ENCODE measurements around the gene PTPN12.
"Not testable (repeated sequence)": the region's sequence is repeated elsewhere in the genome, so short reads cannot be mapped to it uniquely, and the experiment has no call there.

PTPN12 gene

DNA sequence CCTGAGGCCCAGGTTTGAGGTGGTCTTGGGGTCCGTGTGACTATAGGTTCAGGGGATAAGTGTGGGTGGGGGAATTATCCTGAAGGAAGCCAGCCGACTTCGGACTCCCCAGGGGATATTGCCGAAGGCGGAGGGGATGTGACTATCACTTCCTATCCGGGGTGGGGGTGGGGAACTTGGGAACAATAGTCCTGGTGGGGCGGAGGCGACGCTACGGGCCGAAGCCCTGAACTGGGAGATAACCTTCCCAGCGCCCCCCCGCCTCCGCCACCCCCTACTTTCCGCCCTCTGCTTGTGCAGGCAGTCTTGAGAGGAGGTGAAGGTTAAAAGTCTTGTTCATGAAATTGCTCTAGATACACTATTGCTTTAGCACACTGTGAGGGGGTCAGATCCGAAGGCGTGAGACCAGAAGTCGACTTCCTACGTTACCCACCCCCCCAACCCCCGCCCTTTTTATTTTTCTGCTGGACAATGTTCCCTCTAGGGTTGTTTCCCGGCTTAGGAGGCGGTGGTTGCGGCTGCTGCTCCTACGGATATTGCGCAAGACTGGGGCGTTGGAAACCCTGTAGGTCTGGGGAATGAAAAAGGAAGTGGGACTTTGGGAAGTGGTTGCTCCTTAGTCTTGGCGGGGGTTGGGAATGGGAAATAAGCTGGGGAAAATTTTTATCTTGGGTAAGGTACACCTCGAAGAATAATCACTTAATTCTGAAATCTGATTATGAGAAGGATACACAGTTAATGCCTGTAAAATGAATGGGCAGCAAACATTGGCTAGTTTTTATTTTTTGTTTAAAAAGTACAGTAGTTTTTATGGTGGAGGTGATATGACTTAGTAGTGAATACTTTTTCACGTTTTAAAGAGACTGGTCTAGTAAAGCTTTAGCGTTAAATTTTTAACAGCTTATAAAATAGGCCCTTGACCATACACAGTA, 1.5 kb downstream of the PTPN12 start:
- DNase-seq (ENCODE audit: low read depth), result no peak

DNA sequence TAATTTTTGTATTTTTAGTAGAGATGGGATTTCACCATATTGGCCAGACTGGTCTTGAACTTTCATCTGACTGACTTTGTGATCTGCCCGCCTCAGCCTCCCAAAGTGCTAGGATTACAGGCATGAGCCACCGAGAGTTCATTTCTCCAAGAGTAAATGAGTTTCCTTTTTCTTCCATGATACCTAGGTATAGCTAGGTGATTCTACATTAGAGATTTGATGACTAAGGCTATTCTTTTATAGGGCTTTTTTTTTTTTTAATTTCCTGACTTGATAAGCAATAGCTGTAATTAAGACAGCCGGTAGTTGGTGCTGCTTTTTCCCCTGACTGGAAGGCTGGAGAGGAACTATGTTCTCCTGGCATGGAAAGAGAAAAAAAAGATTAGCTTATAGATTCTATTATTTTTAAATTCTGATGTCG, 3.3 kb downstream of the PTPN12 start:
- no peak for DNase-seq (ENCODE audit: low read depth)

DNA sequence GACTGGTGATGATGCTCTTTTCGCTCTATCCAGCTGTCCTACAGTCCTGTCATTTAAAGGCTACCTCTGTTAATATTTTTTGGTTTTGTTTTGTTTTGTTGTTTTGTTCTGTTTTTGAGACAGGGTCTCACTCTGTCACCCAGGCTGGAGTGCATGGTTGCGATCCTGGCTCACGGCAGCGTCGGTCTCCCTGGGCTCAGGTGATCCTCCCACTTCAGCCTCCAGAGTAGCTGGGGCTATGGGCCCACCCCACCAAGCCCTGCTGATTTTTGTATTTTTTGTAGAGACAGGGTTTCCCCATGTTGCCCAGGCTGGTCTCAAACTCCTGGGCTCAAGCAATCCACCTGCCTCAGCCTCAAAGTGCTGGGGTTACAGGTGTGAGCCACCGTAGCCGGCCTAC, 3.9 kb downstream of the PTPN12 start:
- not testable (repeated sequence) for DNase-seq (ENCODE audit: low read depth)

DNA sequence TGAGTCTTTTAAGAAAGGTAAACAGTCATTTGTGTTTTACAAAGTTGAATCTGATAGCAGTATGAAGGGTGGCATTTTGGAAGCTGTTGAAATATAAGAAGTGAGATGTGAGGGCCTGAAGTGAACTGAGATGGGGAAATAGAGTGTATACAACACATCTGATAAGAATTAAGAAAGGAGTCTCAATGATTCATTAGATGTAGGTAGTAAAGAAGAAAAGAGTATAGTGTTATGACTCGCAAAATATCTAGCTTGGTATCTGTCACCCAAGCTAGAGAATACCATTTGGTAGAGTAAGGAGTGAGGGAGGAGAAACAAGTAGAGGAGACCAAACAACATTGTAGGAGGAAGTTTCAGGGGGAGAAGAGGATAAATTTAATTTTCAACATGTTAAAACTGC, 5.3 kb downstream of the PTPN12 start:
- DNase-seq (ENCODE audit: low read depth), result no peak

DNA sequence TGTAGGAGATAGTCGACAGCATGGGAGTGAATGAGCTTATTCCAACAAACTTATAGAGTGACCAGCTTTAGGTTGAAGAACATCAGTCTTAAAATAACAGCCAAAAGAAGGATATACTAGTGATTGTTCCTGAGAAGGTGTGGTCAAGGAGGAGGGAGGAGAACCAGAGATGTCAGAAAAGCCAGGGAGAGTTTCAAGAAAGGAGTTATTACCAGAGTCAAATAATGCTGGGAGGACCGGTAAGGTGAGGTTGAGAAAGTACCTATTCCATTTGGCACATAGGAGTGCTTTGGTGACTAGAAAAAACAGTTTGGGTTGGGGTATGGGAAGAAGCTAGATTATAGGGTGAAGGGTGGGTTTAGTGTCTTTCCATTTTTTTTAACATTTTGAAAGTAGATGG, 5.8 kb downstream of the PTPN12 start:
- DNase-seq (ENCODE audit: low read depth), result no peak

DNA sequence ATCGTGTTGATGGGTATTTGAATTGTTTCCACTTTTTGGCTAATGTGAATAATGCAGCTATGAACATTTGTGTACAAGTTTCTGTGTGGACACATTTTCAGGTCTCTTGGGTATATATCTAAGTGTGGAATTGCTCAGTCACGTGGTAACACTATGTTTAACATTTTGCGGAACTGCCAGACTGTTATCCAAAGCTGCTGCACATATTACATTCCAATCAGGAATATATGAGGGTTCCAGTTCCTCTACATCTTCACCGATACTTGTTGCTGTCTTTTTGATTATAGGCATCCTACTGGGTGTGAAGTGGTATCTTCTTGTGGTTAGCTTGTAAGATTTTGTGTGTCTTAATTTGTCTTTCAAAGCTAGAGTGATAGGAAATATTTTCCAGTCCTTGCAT, 6.8 kb downstream of the PTPN12 start:
- DNase-seq (ENCODE audit: low read depth), result no peak

DNA sequence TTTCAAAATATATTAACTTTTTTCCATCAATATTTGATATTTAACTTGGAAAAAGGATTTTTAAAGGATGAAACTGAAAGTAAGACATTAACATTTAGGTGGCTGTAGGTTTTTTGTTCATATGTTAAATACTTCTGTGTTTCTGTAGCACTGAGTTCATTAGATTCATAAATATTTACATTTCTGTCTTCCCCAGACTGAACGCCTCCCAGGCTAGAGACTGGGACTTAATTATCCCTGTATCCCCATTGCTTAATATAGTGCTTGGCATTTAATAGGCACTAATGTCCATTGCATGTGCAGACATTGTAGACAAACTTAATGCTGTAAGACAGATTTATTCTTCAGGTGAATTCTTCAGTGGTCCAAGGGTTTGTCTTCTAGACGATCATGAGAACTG, 7.4 kb downstream of the PTPN12 start:
- no peak for DNase-seq (ENCODE audit: low read depth)

DNA sequence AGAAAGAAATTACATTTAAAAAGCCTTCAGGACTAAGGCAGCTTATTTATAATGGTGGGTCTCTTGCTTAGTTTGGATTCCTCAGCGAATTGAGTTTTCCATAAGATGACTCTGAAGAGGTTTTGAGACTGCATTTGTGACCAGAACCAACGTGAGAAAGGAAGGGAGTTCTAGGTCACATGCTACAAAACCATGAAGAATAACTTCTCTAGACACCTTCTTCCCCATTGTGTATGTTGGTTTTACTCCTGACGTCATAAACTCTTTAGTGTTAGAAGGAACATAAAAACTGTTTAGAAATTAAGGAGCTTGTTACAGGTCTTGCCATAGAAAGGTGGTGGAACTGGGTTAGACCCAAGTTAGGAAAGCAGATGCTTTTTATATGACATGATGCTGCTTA, 11.1 kb downstream of the PTPN12 start:
- DNase-seq (ENCODE audit: low read depth), result no peak

DNA sequence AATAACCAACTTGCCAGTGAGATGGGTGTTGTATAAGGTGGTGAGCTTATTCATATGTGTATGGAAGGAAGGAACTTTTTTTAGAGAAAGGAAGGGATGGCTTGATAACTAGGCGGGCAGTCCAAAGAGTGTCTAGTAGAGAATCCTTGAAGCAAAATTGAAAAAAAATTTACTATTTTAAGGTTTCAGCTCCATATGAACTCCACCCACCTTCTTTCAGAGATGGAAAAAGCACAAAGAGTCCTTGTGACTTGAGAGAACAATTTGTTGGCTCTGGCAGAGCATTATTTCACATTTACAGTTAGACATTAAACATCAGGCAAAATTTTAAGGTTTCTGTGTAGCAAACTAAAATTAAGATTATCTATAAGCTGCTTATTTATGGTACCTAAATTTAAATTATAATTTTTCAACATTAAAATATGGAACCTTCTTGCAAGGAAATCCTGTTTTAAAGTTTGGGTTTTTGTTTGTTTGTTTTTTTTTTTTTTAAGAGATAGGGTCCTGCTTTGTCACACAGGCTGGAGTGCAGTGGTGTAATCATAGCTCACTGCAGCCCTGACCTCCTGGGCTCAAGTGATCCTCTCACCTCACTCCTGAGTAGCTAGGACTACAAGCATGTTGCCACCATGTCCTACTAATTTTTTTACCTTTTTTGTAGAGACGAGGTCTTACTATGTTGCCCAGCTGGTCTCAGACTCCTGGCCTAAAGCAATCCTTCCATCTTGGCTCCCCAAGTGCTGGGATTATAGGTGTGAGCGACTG, 12.2 kb downstream of the PTPN12 start:
- DNase-seq (ENCODE audit: low read depth), result no peak

DNA sequence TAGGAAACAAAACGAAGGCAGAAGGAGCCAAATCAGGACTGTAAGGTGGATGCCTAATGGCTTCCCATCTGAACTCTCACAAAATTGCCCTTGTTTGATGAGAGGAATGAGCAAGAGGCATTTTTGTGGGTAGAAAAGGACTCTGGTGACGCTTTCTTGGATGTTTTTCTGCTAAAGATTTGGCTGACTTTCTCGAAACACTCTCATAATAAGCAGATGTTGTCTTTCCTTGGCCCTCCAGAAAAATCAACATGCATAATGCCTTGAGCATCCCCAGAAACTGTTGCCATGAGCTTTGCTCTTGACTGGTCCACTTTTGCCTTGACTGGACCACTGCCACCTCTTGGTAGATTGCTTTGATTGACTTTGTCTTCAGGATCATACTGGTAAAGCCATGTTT, 13.5 kb downstream of the PTPN12 start:
- DNase-seq (ENCODE audit: low read depth), result no peak

DNA sequence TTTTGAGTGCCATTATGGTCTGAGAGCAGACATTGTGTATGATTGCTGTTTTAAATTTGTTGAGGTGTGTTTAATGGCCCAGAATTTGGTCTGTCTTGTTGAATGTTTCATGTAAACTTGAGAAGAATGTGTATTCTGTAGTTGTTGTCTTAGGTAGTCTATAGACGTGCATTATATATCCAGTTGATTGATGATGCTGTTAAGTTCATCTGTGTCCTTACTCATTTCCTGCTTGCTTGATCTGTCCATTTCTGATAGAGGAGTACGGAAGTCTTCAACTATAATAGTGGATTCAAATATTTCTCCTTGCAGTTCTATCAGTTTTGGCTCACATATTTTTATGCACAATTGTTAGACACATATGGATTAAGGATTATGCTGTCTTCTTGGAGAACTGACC, 16.0 kb downstream of the PTPN12 start:
- DNase-seq (ENCODE audit: low read depth), result no peak

DNA sequence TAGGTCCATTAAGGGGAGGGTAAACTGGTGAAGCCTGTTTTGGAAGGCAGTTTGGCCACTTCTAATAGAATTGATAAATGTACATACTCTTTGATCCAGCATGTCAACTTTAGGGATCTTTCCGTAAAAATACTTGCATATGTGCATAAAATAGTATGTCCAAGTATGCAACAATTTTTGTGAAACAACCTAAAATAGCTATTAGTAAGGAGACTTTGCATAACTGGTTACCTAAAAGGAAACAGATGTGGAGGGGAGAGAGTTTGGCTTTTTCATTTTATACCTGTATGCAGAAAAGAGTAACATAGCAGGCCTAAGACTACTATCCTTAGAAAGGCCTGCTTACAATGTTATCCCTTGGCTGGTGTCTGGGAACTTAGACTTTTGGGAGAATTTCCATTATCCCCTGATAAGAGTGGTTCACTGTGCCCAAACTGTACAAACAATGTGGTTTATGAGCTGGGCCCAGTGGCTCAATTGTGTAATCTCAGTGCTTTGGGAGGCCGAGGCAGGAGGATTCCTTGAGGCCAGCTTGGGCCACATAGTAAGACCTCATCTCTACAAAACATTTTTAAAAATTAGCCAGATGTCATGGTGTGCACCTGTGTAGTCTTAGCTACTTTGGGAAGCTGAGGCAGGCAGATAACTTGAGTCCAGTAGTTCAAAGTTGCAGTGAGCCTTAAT, 21.3 kb downstream of the PTPN12 start:
- DNase-seq (ENCODE audit: low read depth), result no peak

DNA sequence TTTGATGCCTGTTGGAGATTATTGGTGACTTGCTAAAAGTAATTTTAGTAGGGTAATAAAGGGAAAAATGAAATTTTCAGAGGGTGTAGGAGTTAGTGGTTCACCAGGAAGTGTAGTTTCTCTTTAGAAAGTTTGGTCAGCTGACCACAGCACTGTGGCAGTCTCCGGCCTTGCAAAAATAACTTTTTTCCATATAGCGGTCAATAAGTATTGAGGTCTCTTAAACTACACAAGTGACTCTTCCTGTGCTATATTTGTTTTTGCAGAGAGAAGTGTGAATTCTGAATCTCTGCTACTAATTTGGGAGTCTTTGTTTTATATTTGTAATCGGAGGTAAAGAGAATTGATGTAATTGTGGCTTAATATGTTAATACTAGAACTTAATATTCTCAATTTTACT, 24.3 kb downstream of the PTPN12 start:
- no peak for DNase-seq (ENCODE audit: low read depth)

DNA sequence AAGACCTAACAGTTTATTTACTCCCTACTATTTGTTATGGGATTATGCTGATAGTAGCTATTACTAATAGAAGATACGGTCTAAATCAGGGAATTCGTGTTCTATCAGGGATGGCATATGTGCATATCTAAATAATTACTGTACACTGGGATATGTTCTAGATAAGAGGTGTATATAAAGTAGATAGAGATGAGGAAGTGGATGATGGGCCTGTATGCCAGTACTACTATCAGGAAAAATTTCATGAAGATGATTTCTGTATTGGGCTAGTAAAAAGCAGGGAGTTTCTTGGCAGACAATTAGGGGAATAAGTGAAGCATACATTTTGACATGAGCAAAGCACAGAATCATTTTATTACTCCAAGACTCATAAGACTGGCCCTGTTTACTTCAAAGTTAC, 26.2 kb downstream of the PTPN12 start:
- no peak for DNase-seq (ENCODE audit: low read depth)

DNA sequence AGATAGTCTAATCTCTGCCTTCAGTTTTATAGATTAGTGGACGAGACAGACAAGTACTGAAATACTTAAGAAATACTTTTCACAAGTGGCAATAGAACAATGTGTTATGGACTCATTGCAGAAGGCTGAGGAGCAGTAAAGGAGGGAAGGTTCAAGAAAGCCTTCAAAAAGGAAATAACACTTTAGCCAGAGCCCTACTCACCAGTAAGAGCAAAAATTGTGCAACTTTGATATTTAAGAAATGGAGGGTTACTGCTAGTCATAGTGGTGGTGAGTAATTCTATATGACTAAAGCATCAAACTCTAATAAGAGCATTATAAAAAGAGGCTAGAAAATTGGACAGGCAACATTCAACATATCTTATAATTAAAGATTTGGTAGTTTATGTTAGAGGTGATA, 28.8 kb downstream of the PTPN12 start:
- no peak for DNase-seq (ENCODE audit: low read depth)

DNA sequence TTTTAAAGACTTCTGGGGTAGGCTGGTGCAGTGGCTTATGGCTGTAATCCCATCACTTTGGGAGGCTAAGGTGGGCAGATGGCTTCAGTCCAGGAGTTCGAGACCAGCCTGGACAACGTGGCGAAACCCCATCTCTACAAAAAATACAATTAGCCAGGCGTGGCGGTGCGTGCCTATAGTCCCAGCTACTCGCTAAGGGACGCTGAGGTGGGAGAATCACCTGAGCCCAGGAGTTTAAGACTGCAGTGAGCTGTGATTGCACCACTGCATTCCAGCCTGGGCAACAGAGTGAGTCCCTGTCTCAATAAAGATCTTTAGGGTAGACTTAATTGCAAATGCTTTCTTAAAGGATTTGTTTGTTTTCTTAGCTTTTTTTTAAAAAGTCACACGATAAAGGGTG, 29.3 kb downstream of the PTPN12 start:
- DNase-seq (ENCODE audit: low read depth), result no peak

DNA sequence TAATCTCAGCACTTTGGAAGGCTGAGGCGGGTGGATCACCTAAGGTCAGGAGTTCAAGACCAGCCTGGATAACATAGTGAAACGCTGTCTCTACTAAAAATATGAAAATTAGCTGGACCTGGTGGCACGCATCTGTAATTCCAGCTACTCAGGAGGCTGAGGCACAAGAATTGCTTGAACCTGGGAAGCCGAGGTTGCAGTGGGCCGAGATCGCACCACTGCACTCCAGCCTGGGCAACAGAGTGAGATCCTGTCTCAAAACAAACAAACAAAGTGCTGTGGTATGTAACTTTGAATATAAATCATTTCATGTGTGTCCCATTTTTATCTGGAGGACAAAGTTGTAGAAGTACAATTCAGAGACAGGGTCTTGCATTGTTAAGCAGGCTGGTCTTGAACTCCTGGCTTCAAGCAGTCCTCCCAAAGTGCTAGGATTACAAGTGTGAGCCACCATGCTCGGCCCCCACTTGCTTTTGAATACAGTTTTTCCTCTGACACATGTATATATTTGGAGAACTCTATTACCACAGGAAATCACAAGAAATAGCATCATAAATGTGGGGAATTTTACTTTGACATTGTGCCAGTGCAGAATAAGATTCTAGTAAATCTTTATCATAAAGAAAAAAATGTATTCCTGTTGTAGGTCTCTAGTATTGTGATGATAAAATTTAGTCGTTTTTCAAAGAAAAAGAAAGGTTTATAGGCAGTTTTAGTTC, 32.6 kb downstream of the PTPN12 start:
- no peak for DNase-seq (ENCODE audit: low read depth)

DNA sequence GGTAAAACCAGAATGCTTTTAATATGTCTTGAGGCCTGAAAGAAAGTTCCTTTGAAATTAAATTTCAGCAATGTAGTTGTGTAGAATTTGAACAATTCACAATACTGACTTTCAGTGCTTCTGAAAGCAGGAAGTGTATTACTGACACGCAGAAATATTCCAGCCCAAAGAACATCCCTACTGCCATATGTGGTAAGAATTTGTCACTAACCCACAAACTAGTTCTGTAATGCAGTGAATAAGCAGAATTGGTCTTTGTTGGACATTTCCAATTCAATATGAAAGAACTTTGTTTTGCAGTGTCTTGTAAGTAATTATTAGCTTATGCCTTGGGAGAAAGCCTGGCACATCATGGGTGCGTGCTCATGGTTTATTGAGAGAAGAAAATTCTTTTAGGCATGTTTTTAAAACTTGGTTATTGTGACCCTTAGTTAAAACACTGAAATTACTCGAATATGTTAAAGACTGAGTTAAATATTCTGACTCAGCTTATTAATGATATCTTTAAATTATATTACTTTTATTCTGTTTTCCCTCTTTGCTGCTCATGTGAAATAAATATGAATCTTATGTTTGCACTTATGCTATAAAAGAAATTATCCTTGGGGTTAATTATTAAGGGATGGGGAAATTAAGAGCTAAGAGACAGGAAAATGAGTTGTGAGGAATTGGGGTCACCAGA, 33.4 kb downstream of the PTPN12 start:
- no peak for DNase-seq (ENCODE audit: low read depth)

DNA sequence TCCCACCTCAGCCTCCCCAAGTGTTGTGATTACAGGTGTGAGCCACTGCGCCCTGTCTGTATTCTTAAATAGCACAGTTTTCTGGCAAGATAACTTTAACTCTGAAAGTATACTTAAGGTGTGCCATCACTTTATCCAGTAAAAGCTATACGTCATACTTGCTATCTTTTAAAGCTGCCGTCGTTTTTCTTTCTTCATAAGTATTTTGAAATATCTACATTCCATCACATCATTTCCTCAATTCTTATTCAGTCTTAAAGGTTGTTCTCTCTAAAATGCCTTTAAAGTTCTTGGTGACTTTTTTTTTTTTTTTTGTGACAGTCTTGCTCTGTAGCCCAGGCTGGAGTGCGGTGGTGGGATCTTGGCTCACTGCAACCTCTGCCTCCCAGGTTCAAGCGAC, 34.7 kb downstream of the PTPN12 start:
- DNase-seq (ENCODE audit: low read depth), result no peak

DNA sequence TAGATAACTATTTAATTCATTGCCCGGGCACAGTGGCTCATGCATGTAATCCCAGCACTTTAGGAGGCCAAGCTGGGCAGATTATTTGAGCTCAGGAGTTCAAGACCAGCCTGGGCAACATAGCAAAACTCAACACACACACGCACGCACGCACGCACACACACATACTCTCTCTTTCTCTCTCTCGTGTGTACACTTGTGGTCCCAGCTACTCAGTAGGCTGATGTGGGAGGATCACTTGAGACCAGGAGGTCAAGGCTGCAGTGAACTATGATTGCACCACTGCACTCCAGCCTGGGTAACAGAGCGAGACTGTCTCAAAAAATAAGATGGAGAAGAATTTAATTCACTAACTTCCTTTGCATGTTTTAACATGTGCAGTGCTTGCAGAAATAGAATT, 38.1 kb downstream of the PTPN12 start:
- DNase-seq (ENCODE audit: low read depth), result no peak

DNA sequence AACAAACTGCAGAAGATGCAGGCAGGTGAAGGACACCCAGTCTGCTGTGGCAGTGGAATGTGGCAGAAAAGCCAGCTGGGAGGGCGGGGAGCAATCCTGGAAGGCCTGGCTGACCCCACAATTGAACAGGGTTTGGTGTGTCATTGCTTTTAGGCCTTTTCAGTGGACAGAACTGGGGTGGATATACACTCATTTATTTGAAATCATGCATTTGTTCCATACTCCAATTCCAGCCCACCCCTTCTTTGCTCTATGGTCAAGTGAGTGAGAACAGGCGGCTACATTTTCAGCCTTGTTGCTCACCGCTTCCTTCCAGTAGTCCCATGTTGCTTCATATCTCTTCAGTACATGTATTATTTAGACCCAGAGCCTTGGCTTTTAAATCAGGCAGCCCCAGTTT, 39.8 kb downstream of the PTPN12 start:
- DNase-seq (ENCODE audit: low read depth), result no peak
